GM19328 (cell line): ENCODE measurements around the gene CTAGE9.
"Not testable (repeated sequence)": the region's sequence is repeated elsewhere in the genome, so short reads cannot be mapped to it uniquely, and the experiment has no call there.

Source experiments
- ATAC-seq: cut with Tn5 transposase; IDR thresholded peaks from one replicate; pipeline ENCODE4 v1.9.1; 2021; ENCODE audit warnings: mild to moderate bottlenecking, moderate library complexity; ENCODE audit not compliant: unreplicated experiment

Gene CTAGE9

GRCh38 chr6:131729550-131729949 is 18.7 kb upstream of the CTAGE9 start:
- no peak for ATAC-seq

- no peak for ATAC-seq
Measured at GRCh38 chr6:131728296-131728939, 17.6 kb upstream of the CTAGE9 start.

GRCh38 chr6:131727868-131728267 is 17.1 kb upstream of the CTAGE9 start:
- ATAC-seq = no peak

GRCh38 chr6:131727467-131727866 is 16.6 kb upstream of the CTAGE9 start:
- ATAC-seq = no peak

GRCh38 chr6:131724114-131724513 is 13.3 kb upstream of the CTAGE9 start:
- no peak for ATAC-seq

- no peak for ATAC-seq
Measured at GRCh38 chr6:131721161-131721560, 10.3 kb upstream of the CTAGE9 start.

GRCh38 chr6:131717836-131718542 is 7.2 kb upstream of the CTAGE9 start:
- ATAC-seq = no peak

- not testable (repeated sequence) for ATAC-seq
Measured at GRCh38 chr6:131715567-131715966, 4.8 kb upstream of the CTAGE9 start.

GRCh38 chr6:131703905-131704304 is 6.9 kb downstream of the CTAGE9 start:
- not testable (repeated sequence) for ATAC-seq

GRCh38 chr6:131700851-131701250 is 10.0 kb downstream of the CTAGE9 start:
- ATAC-seq = not testable (repeated sequence)

GRCh38 chr6:131696956-131697355 is 13.9 kb downstream of the CTAGE9 start:
- no peak for ATAC-seq

GRCh38 chr6:131694832-131695426 is 15.9 kb downstream of the CTAGE9 start:
- peak; percentile 71 for ATAC-seq

GRCh38 chr6:131693384-131693783 is 17.4 kb downstream of the CTAGE9 start:
- no peak for ATAC-seq

- no peak for ATAC-seq
Measured at GRCh38 chr6:131692589-131692988, 18.2 kb downstream of the CTAGE9 start.

- ATAC-seq = no peak
Measured at GRCh38 chr6:131692031-131692430, 18.8 kb downstream of the CTAGE9 start.

GRCh38 chr6:131688286-131688685 is 22.5 kb downstream of the CTAGE9 start:
- peak; percentile 63 for ATAC-seq

- ATAC-seq = no peak
Measured at GRCh38 chr6:131687022-131687421, 23.8 kb downstream of the CTAGE9 start.

- peak; percentile 50 for ATAC-seq
Measured at GRCh38 chr6:131685266-131685780, 25.5 kb downstream of the CTAGE9 start.

GRCh38 chr6:131683479-131683878 is 27.3 kb downstream of the CTAGE9 start:
- peak; percentile 79 for ATAC-seq

- ATAC-seq = no peak
Measured at GRCh38 chr6:131682442-131682841, 28.4 kb downstream of the CTAGE9 start.

- ATAC-seq = no peak
Measured at GRCh38 chr6:131681585-131681984, 29.2 kb downstream of the CTAGE9 start.

GRCh38 chr6:131680868-131681267 is 29.9 kb downstream of the CTAGE9 start:
- ATAC-seq = no peak
